Suprapubic skin (tissue), 4 donors: ENCODE data around the gene ERC2. TPM values are rescaled to one million over a fixed set of nuclear protein-coding genes. Genes with fewer than 3 reads are reported as not detected.

Experiments used
- DNase-seq, 2 donors: peaks; one replicate each; pipeline ENCODE4 v3.0.0-alpha.2; 2019; ENCODE audit warnings: low spot score in 2 of 2
- H3K27ac ChIP-seq: fragments of 200-600 bp; sonication (generic); one replicate; pipeline ENCODE4 v1.5.1; 2019
- H3K27me3 ChIP-seq: fragments of 200-600 bp; sonication (generic); one replicate; pipeline ENCODE4 v1.5.1; 2019
- H3K36me3 ChIP-seq: fragments of 200-600 bp; sonication (generic); one replicate; pipeline ENCODE4 v1.5.1; 2019
- H3K4me1 ChIP-seq: fragments of 200-600 bp; sonication (generic); one replicate; pipeline ENCODE4 v1.5.1; 2019
- H3K4me3 ChIP-seq: fragments of 200-600 bp; sonication (generic); one replicate; pipeline ENCODE4 v1.5.1; 2019; ENCODE audit warnings: mild to moderate bottlenecking
- H3K9me3 ChIP-seq: fragments of 200-600 bp; sonication (generic); one replicate; pipeline ENCODE4 v1.5.1; 2019
- CTCF ChIP-seq, 2 donors: fragments of 200-600 bp in 1 of 2; fragments of 450-650 bp in 1 of 2; sonication (generic) in 1 of 2; IDR thresholded peaks; one replicate each; pipeline ENCODE4 v1.5.1; 2016 to 2019; ENCODE audit warnings: antibody characterized with exemption in 2 of 2, mild to moderate bottlenecking in 1 of 2, moderate library complexity in 1 of 2
- EP300 ChIP-seq: sonication (generic); formaldehyde crosslinking; IDR thresholded peaks from one replicate; pipeline ENCODE4 v1.6.1; 2017; ENCODE audit warnings: antibody characterized with exemption
- POLR2A ChIP-seq, 2 donors: fragments of 450-650 bp; IDR thresholded peaks; one replicate each; pipeline ENCODE4 v1.6.1; 2017; ENCODE audit warnings: antibody characterized with exemption in 2 of 2, mild to moderate bottlenecking in 2 of 2, moderate library complexity in 2 of 2
- POLR2AphosphoS5 ChIP-seq, 3 donors: sonication (generic); formaldehyde crosslinking; IDR thresholded peaks; one replicate each; pipeline ENCODE4 v1.6.1; 2017; ENCODE audit warnings: antibody characterized with exemption in 3 of 3
- WGBS: methylation state at CpG from one replicate; pipeline ENCODE4 v1.1.5; 2018; 5-methylcytosine and 5-hydroxymethylcytosine counted together
- total RNA-seq, 4 donors: library from RNA; depleted of rRNA; stranded (reverse); fragments of >200 nt; gene quantifications; one replicate each; pipeline ENCODE4 v1.1.0, GENCODE V29; 2016

Gene ERC2
- total RNA-seq, 4 donors from 2014 or later = 0.21 TPM; not detected in 3

- Histone ChIP-seq H3K9me3 (no peaks in the 10 kb centered on the region), H3K27me3 (no peaks in the 10 kb centered on the region), H3K4me3 (no peak overlapping the region), H3K27ac (no peak overlapping the region), H3K4me1 (no peaks in the 10 kb centered on the region), H3K36me3 (no peaks in the 10 kb centered on the region)
- 68% methylated on average over 4 of the region's 4 CpGs for WGBS
- DNase-seq = no peak
- TF ChIP-seq CTCF (IDR thresholded peaks at IDR 0.05) (no peak), POLR2A (IDR thresholded peaks at IDR 0.05) (no peak), EP300 (no peak), POLR2AphosphoS5 (IDR thresholded peaks at IDR 0.05) (no peak)
Measured at GRCh38 chr3:55868347-55868746, 599.9 kb downstream of the ERC2 start.

GRCh38 chr3:55863028-55863427 lies 605.2 kb downstream of the ERC2 start:
- Histone ChIP-seq H3K4me3 (no peak overlapping the region), H3K36me3 (no peaks in the 10 kb centered on the region), H3K9me3 (no peaks in the 10 kb centered on the region)

GRCh38 chr3:55860049-55860721 lies 608.1 kb downstream of the ERC2 start:
- no peak overlapping the region for H3K27ac ChIP-seq
- no peaks in the 10 kb centered on the region for H3K9me3 ChIP-seq
- no peaks in the 10 kb centered on the region for H3K36me3 ChIP-seq
- no peak overlapping the region for H3K4me3 ChIP-seq
- no peaks in the 10 kb centered on the region for H3K27me3 ChIP-seq
- no peak for DNase-seq
- WGBS = 84% methylated on average over 11 of the region's 11 CpGs
- TF ChIP-seq CTCF (IDR thresholded peaks at IDR 0.05) (no peak), POLR2A (IDR thresholded peaks at IDR 0.05) (no peak), POLR2AphosphoS5 (IDR thresholded peaks at IDR 0.05) (no peak), EP300 (no peak)
- no peaks in the 10 kb centered on the region for H3K4me1 ChIP-seq

More at GRCh38 chr3:55863028-55863427, 605.2 kb downstream of the ERC2 start:
- Histone ChIP-seq H3K27ac (no peak overlapping the region), H3K4me1 (no peaks in the 10 kb centered on the region), H3K27me3 (no peaks in the 10 kb centered on the region)
- DNase-seq = no peak
- TF ChIP-seq POLR2A (IDR thresholded peaks at IDR 0.05) (no peak), CTCF (IDR thresholded peaks at IDR 0.05) (no peak), EP300 (no peak), POLR2AphosphoS5 (IDR thresholded peaks at IDR 0.05) (no peak)
- WGBS = 88% methylated on average over 4 of the region's 4 CpGs

GRCh38 chr3:55859305-55859704 lies 609.0 kb downstream of the ERC2 start:
- TF ChIP-seq POLR2AphosphoS5 (IDR thresholded peaks at IDR 0.05) = no peak
- no peak for DNase-seq
- no peaks in the 10 kb centered on the region for H3K27me3 ChIP-seq
- H3K9me3 ChIP-seq = no peaks in the 10 kb centered on the region
- H3K4me1 ChIP-seq = no peaks in the 10 kb centered on the region
- no peak overlapping the region for H3K4me3 ChIP-seq
- H3K27ac ChIP-seq = no peak overlapping the region
- WGBS = 76% methylated on average over 2 of the region's 2 CpGs
- no peaks in the 10 kb centered on the region for H3K36me3 ChIP-seq

GRCh38 chr3:55858727-55859126 lies 609.5 kb downstream of the ERC2 start:
- Histone ChIP-seq H3K9me3 (no peaks in the 10 kb centered on the region), H3K4me3 (no peak overlapping the region), H3K27me3 (no peaks in the 10 kb centered on the region), H3K27ac (no peak overlapping the region), H3K4me1 (no peaks in the 10 kb centered on the region), H3K36me3 (no peaks in the 10 kb centered on the region)
- TF ChIP-seq EP300 (no peak), CTCF (IDR thresholded peaks at IDR 0.05) (no peak), POLR2AphosphoS5 (IDR thresholded peaks at IDR 0.05) (no peak), POLR2A (IDR thresholded peaks at IDR 0.05) (no peak)
- WGBS = 88% methylated on average over 4 of the region's 4 CpGs
- no peak for DNase-seq

- DNase-seq = no peak
- Histone ChIP-seq H3K4me1 (no peaks in the 10 kb centered on the region), H3K27me3 (no peaks in the 10 kb centered on the region), H3K27ac (no peak overlapping the region), H3K4me3 (no peak overlapping the region), H3K9me3 (no peaks in the 10 kb centered on the region), H3K36me3 (no peaks in the 10 kb centered on the region)
- 34% methylated on average over 1 of the region's 1 CpG for whole genome bisulfite sequencing
- no peak for TF ChIP-seq CTCF (IDR thresholded peaks at IDR 0.05)
- no peak for TF ChIP-seq EP300
- no peak for TF ChIP-seq POLR2AphosphoS5 (IDR thresholded peaks at IDR 0.05)
- TF ChIP-seq POLR2A (IDR thresholded peaks at IDR 0.05) = no peak
Measured at GRCh38 chr3:55858302-55858701, 610.0 kb downstream of the ERC2 start.
